ENCODE measurements around the gene MARS1.

DNA sequence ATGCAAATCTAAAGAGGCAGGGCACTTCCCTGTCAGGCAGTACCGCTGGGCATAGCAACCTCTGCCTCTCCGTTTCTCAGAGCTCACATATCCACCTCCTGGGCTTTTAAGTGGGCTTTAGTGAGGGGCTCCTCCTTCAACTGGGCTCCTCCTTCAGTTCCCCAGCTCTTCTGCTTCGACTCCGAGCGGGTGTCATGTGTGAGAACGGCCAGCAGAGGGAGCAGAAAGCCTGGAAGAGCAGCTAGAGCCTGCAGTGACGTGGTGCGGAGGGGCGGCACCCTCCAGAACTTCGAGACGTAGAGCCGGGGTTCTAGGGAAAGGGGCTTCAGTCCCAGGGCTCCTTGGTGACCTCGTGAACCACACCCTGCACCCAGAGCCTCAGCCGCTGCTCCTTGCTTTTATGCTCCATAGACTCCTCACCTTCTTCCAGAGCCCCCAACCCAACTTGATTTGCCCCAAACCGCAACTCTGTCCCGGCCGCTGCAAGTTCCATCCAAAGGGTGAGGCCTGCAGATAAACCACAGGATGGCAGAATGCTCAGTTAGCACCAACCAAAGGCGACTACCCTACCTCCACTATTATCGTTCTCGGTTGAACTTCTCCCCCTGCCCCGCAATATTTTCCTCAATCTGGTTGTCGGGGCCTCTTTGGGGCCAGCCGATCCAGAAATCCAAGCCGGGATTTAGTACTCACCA, 28.7 kb upstream of the MARS1 start:
- TF ChIP-seq, protein P1, sequence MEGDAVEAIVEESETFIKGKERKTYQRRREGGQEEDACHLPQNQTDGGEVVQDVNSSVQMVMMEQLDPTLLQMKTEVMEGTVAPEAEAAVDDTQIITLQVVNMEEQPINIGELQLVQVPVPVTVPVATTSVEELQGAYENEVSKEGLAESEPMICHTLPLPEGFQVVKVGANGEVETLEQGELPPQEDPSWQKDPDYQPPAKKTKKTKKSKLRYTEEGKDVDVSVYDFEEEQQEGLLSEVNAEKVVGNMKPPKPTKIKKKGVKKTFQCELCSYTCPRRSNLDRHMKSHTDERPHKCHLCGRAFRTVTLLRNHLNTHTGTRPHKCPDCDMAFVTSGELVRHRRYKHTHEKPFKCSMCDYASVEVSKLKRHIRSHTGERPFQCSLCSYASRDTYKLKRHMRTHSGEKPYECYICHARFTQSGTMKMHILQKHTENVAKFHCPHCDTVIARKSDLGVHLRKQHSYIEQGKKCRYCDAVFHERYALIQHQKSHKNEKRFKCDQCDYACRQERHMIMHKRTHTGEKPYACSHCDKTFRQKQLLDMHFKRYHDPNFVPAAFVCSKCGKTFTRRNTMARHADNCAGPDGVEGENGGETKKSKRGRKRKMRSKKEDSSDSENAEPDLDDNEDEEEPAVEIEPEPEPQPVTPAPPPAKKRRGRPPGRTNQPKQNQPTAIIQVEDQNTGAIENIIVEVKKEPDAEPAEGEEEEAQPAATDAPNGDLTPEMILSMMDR (conservative IDR thresholded peaks at IDR 0.05; ENCODE audit: low read depth, low read length), result peak; percentile 88
- no peak for TF ChIP-seq EZH2phosphoT487 (IDR thresholded peaks at IDR 0.05; ENCODE audit: borderline replicate concordance, low read length)
